ENCODE data around the gene RAD51B.
"Not testable (repeated sequence)": the region's sequence is repeated elsewhere in the genome, so short reads cannot be mapped to it uniquely, and the experiment has no call there.

RAD51B gene

GRCh38 chr14:67806246-67806645, 13.3 kb upstream of the RAD51B start:
- in situ Hi-C loops (cut with HindIII; ENCODE audit: low pct_ligation_motif_present, low sequenced_read_pairs) = no loop called here
- DNase-seq = no peak
- Histone ChIP-seq H3K27me3 (replicated peaks) (no peaks in the 10 kb centered on the region), H3K27ac (no peak overlapping the region), H3K36me3 (replicated peaks) (peaks cover 67% of the 10 kb centered on the region), H3K4me3 (ENCODE audit: low read depth, low read length) (no peak overlapping the region)
- TF ChIP-seq, protein P1, sequence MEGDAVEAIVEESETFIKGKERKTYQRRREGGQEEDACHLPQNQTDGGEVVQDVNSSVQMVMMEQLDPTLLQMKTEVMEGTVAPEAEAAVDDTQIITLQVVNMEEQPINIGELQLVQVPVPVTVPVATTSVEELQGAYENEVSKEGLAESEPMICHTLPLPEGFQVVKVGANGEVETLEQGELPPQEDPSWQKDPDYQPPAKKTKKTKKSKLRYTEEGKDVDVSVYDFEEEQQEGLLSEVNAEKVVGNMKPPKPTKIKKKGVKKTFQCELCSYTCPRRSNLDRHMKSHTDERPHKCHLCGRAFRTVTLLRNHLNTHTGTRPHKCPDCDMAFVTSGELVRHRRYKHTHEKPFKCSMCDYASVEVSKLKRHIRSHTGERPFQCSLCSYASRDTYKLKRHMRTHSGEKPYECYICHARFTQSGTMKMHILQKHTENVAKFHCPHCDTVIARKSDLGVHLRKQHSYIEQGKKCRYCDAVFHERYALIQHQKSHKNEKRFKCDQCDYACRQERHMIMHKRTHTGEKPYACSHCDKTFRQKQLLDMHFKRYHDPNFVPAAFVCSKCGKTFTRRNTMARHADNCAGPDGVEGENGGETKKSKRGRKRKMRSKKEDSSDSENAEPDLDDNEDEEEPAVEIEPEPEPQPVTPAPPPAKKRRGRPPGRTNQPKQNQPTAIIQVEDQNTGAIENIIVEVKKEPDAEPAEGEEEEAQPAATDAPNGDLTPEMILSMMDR (IDR thresholded peaks at IDR 0.05; ENCODE audit: low read depth, low read length, missing control alignments) = no peak

GRCh38 chr14:67814821-67815220, 4.8 kb upstream of the RAD51B start:
- H3K36me3 ChIP-seq (replicated peaks) = peaks cover 12% of the 10 kb centered on the region
- DNase-seq = no peak
- no peak overlapping the region for H3K4me3 ChIP-seq (ENCODE audit: low read depth, low read length)
- no peak overlapping the region for H3K27ac ChIP-seq
- in situ Hi-C loops (cut with HindIII; ENCODE audit: low pct_ligation_motif_present, low sequenced_read_pairs) = no loop called here
- H3K27me3 ChIP-seq (replicated peaks) = no peaks in the 10 kb centered on the region
- TF ChIP-seq, protein P1 (IDR thresholded peaks at IDR 0.05; ENCODE audit: low read depth, low read length, missing control alignments) = no peak

GRCh38 chr14:67815573-67816225, 3.9 kb upstream of the RAD51B start:
- Histone ChIP-seq H3K27ac (peak overlapping the region; percentile 74), H3K27me3 (replicated peaks) (no peaks in the 10 kb centered on the region), H3K4me3 (ENCODE audit: low read depth, low read length) (peak overlapping the region; percentile 80), H3K36me3 (replicated peaks) (peaks cover 5% of the 10 kb centered on the region)
- TF ChIP-seq, protein P1 (IDR thresholded peaks at IDR 0.05; ENCODE audit: low read depth, low read length, missing control alignments) = no peak
- peak; percentile 48 for DNase-seq
- in situ Hi-C loops (cut with HindIII; ENCODE audit: low pct_ligation_motif_present, low sequenced_read_pairs) = no loop called here

GRCh38 chr14:67816326-67817002, 3.1 kb upstream of the RAD51B start, which contains the start of gene ZFYVE26:
ZFYVE26 (minus strand) TSS chr14:67816590; CDS start chr14:67815963, 627 bp downstream.
- Histone ChIP-seq H3K36me3 (replicated peaks) (peaks cover 3% of the 10 kb centered on the region), H3K27me3 (replicated peaks) (no peaks in the 10 kb centered on the region), H3K4me3 (ENCODE audit: low read depth, low read length) (peak within 1 kb of the TSS; percentile 80), H3K27ac (peak within 1 kb of the TSS; percentile 74)
- TF ChIP-seq, protein P1 (IDR thresholded peaks at IDR 0.05; ENCODE audit: low read depth, low read length, missing control alignments) = no peak
- in situ Hi-C loops (cut with HindIII; ENCODE audit: low pct_ligation_motif_present, low sequenced_read_pairs) = no loop called here
- peak; percentile 96 for DNase-seq

- in situ Hi-C loops (cut with HindIII; ENCODE audit: low pct_ligation_motif_present, low sequenced_read_pairs) = no loop called here
- H3K27ac ChIP-seq = no peak overlapping the region
- H3K36me3 ChIP-seq (replicated peaks) = no peaks in the 10 kb centered on the region
- no peak overlapping the region for H3K4me3 ChIP-seq (ENCODE audit: low read depth, low read length)
- no peak for DNase-seq
- no peaks in the 10 kb centered on the region for H3K27me3 ChIP-seq (replicated peaks)
- TF ChIP-seq, protein P1 (IDR thresholded peaks at IDR 0.05; ENCODE audit: low read depth, low read length, missing control alignments) = no peak
Measured at GRCh38 chr14:67817750-67818438, 1.7 kb upstream of the RAD51B start.

DNA sequence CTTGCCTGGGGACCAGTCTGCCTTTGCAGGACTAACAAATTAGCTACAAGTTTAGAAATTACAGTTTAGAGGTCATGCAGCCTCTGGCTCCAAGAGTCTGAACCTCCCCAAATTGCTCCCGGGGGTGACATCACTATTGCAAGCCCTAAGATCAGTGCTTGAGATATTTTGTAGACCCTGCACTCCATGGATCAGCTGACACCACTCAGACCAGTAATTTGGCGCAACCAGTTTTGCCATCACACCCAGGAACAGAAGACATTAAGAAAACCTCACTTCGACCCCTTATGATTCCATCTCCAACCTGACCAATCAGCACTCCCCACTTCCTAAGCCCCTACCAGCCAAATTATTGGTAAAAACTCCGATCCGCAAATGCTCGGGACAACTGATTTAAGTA, 1.1 kb upstream of the RAD51B start:
- H3K36me3 ChIP-seq (replicated peaks); DNase-seq; H3K4me3 ChIP-seq (ENCODE audit: low read depth, low read length); H3K27me3 ChIP-seq (replicated peaks); H3K27ac ChIP-seq; in situ Hi-C loops (cut with HindIII; ENCODE audit: low pct_ligation_motif_present, low sequenced_read_pairs): not testable (repeated sequence)
